ENCODE results near the gene TMEM236. TPM values are rescaled to one million over a fixed set of nuclear protein-coding genes. Genes with fewer than 3 reads are reported as not detected.

TMEM236 gene
- total and polyA plus RNA-seq, 3 experiments from 2014 or later = 0.09 to 0.11 TPM; not detected in 1

- ChIA-PET CTCF (no interaction called here), POLR2A (no interaction called here)
- Histone ChIP-seq H3K4me3 (ENCODE audit: low read length) (no peak overlapping the region), H3K4me1 (ENCODE audit: insufficient read depth, low read length) (no peaks in the 10 kb centered on the region), H3K9me3 (ENCODE audit: low read length) (no peaks in the 10 kb centered on the region), H3K36me3 (ENCODE audit: insufficient read depth, low read length) (no peaks in the 10 kb centered on the region), H3K27me3 (ENCODE audit: insufficient read depth, low read length, poor library complexity, severe bottlenecking) (no peaks in the 10 kb centered on the region), H3K27ac (ENCODE audit: low read depth, low read length) (no peak overlapping the region)
- H3K9me3 Mint-ChIP-seq = peaks cover 0 to 4% (median 0%) of the 10 kb centered on the region in 5 donors
- H3K27ac Mint-ChIP-seq = no peak overlapping the region
- DNase-seq = no peak
- H3K36me3 Mint-ChIP-seq = no peaks in the 10 kb centered on the region
- peaks cover 3 to 8% of the 10 kb centered on the region in 2 donors for H3K27me3 Mint-ChIP-seq
- no peak overlapping the region for H3K4me3 Mint-ChIP-seq
- H3K4me1 Mint-ChIP-seq = no peaks in the 10 kb centered on the region
Measured at GRCh38 chr10:17831341-17831740, 79.3 kb downstream of the TMEM236 start.

- H3K4me3 ChIP-seq (ENCODE audit: low read length) = no peak overlapping the region
- no peaks in the 10 kb centered on the region for H3K4me1 Mint-ChIP-seq
- H3K27ac ChIP-seq (ENCODE audit: low read depth, low read length) = no peak overlapping the region
- peaks cover 3 to 6% of the 10 kb centered on the region in 2 donors for H3K27me3 Mint-ChIP-seq
- no peaks in the 10 kb centered on the region for H3K36me3 ChIP-seq (ENCODE audit: insufficient read depth, low read length)
- no peaks in the 10 kb centered on the region for H3K27me3 ChIP-seq (ENCODE audit: insufficient read depth, low read length, poor library complexity, severe bottlenecking)
- H3K27ac Mint-ChIP-seq = no peak overlapping the region
- DNase-seq = no peak
- POLR2A ChIA-PET = no interaction called here
- H3K9me3 ChIP-seq (ENCODE audit: low read length) = no peaks in the 10 kb centered on the region
- no peaks in the 10 kb centered on the region for H3K4me1 ChIP-seq (ENCODE audit: insufficient read depth, low read length)
- CTCF ChIA-PET = no interaction called here
- H3K9me3 Mint-ChIP-seq = peaks cover 0 to 2% (median 0%) of the 10 kb centered on the region in 5 donors
- no peak overlapping the region for H3K4me3 Mint-ChIP-seq
- H3K36me3 Mint-ChIP-seq = no peaks in the 10 kb centered on the region
Measured at GRCh38 chr10:17831896-17832295, 79.9 kb downstream of the TMEM236 start.

- Mint-ChIP-seq H3K36me3 (no peaks in the 10 kb centered on the region), H3K27ac (no peak overlapping the region), H3K27me3 (peaks cover 9 to 11% of the 10 kb centered on the region in 2 donors), H3K9me3 (peaks cover 0 to 2% (median 0%) of the 10 kb centered on the region in 5 donors), H3K4me1 (peaks cover 0 to 1% (median 0%) of the 10 kb centered on the region in 3 donors), H3K4me3 (no peak overlapping the region)
- Histone ChIP-seq H3K36me3 (ENCODE audit: insufficient read depth, low read length) (no peaks in the 10 kb centered on the region), H3K4me1 (ENCODE audit: insufficient read depth, low read length) (no peaks in the 10 kb centered on the region), H3K4me3 (ENCODE audit: low read length) (no peak overlapping the region), H3K27ac (ENCODE audit: low read depth, low read length) (no peak overlapping the region), H3K9me3 (ENCODE audit: low read length) (no peaks in the 10 kb centered on the region), H3K27me3 (ENCODE audit: insufficient read depth, low read length, poor library complexity, severe bottlenecking) (no peaks in the 10 kb centered on the region)
- DNase-seq = no peak
- POLR2A ChIA-PET = no interaction called here
- CTCF ChIA-PET = no interaction called here
Measured at GRCh38 chr10:17833656-17834055, 81.7 kb downstream of the TMEM236 start.

GRCh38 chr10:17835688-17836087 is 83.7 kb downstream of the TMEM236 start:
- H3K27ac Mint-ChIP-seq = no peak overlapping the region
- Histone ChIP-seq H3K4me3 (ENCODE audit: low read length) (no peak overlapping the region), H3K9me3 (ENCODE audit: low read length) (no peaks in the 10 kb centered on the region), H3K4me1 (ENCODE audit: insufficient read depth, low read length) (no peaks in the 10 kb centered on the region), H3K36me3 (ENCODE audit: insufficient read depth, low read length) (no peaks in the 10 kb centered on the region), H3K27ac (ENCODE audit: low read depth, low read length) (no peak overlapping the region), H3K27me3 (ENCODE audit: insufficient read depth, low read length, poor library complexity, severe bottlenecking) (no peaks in the 10 kb centered on the region)
- DNase-seq = no peak
- H3K27me3 Mint-ChIP-seq = peaks cover 7 to 11% of the 10 kb centered on the region in 2 donors
- CTCF ChIA-PET = no interaction called here
- no peak overlapping the region for H3K4me3 Mint-ChIP-seq
- POLR2A ChIA-PET = no interaction called here
- peaks cover 0 to 1% (median 0%) of the 10 kb centered on the region in 3 donors for H3K4me1 Mint-ChIP-seq
- H3K36me3 Mint-ChIP-seq = no peaks in the 10 kb centered on the region
- H3K9me3 Mint-ChIP-seq = peaks cover 0 to 2% (median 0%) of the 10 kb centered on the region in 5 donors

- no peaks in the 10 kb centered on the region for H3K36me3 ChIP-seq (ENCODE audit: insufficient read depth, low read length)
- Mint-ChIP-seq H3K27me3 (peaks cover 7 to 11% of the 10 kb centered on the region in 2 donors), H3K36me3 (no peaks in the 10 kb centered on the region), H3K4me1 (peaks cover 0 to 1% (median 0%) of the 10 kb centered on the region in 3 donors), H3K27ac (no peak overlapping the region), H3K4me3 (no peak overlapping the region), H3K9me3 (peaks cover 0 to 2% (median 0%) of the 10 kb centered on the region in 5 donors)
- no peaks in the 10 kb centered on the region for H3K4me1 ChIP-seq (ENCODE audit: insufficient read depth, low read length)
- CTCF ChIA-PET = no interaction called here
- no peaks in the 10 kb centered on the region for H3K9me3 ChIP-seq (ENCODE audit: low read length)
- H3K4me3 ChIP-seq (ENCODE audit: low read length) = no peak overlapping the region
- no peak for DNase-seq
- POLR2A ChIA-PET = no interaction called here
- no peaks in the 10 kb centered on the region for H3K27me3 ChIP-seq (ENCODE audit: insufficient read depth, low read length, poor library complexity, severe bottlenecking)
- no peak overlapping the region for H3K27ac ChIP-seq (ENCODE audit: low read depth, low read length)
Measured at GRCh38 chr10:17836942-17837341, 84.9 kb downstream of the TMEM236 start.

- Mint-ChIP-seq H3K9me3 (peaks cover 0 to 2% (median 0%) of the 10 kb centered on the region in 5 donors), H3K4me1 (peaks cover 0 to 1% (median 0%) of the 10 kb centered on the region in 3 donors), H3K4me3 (no peak overlapping the region), H3K27ac (no peak overlapping the region), H3K36me3 (no peaks in the 10 kb centered on the region), H3K27me3 (peaks cover 7 to 11% of the 10 kb centered on the region in 2 donors)
- Histone ChIP-seq H3K27ac (ENCODE audit: low read depth, low read length) (no peak overlapping the region), H3K4me1 (ENCODE audit: insufficient read depth, low read length) (no peaks in the 10 kb centered on the region), H3K9me3 (ENCODE audit: low read length) (no peaks in the 10 kb centered on the region), H3K27me3 (ENCODE audit: insufficient read depth, low read length, poor library complexity, severe bottlenecking) (no peaks in the 10 kb centered on the region), H3K36me3 (ENCODE audit: insufficient read depth, low read length) (no peaks in the 10 kb centered on the region), H3K4me3 (ENCODE audit: low read length) (no peak overlapping the region)
- POLR2A ChIA-PET = no interaction called here
- CTCF ChIA-PET = no interaction called here
- DNase-seq = no peak
Measured at GRCh38 chr10:17838080-17838648, 86.2 kb downstream of the TMEM236 start.

- no peak overlapping the region for H3K27ac ChIP-seq (ENCODE audit: low read depth, low read length)
- no peak overlapping the region for H3K27ac Mint-ChIP-seq
- no peaks in the 10 kb centered on the region for H3K9me3 ChIP-seq (ENCODE audit: low read length)
- H3K36me3 Mint-ChIP-seq = no peaks in the 10 kb centered on the region
- no peak for DNase-seq
- POLR2A ChIA-PET = no interaction called here
- H3K4me1 Mint-ChIP-seq = peaks cover 0 to 1% (median 0%) of the 10 kb centered on the region in 3 donors
- no peak overlapping the region for H3K4me3 ChIP-seq (ENCODE audit: low read length)
- H3K27me3 Mint-ChIP-seq = peaks cover 7 to 13% of the 10 kb centered on the region in 2 donors
- CTCF ChIA-PET = no interaction called here
- peaks cover 0 to 2% (median 0%) of the 10 kb centered on the region in 5 donors for H3K9me3 Mint-ChIP-seq
- no peaks in the 10 kb centered on the region for H3K36me3 ChIP-seq (ENCODE audit: insufficient read depth, low read length)
- H3K27me3 ChIP-seq (ENCODE audit: insufficient read depth, low read length, poor library complexity, severe bottlenecking) = no peaks in the 10 kb centered on the region
- no peak overlapping the region for H3K4me3 Mint-ChIP-seq
- H3K4me1 ChIP-seq (ENCODE audit: insufficient read depth, low read length) = no peaks in the 10 kb centered on the region
Measured at GRCh38 chr10:17841050-17841449, 89.0 kb downstream of the TMEM236 start.

- Mint-ChIP-seq H3K27me3 (peaks cover 3 to 13% of the 10 kb centered on the region in 2 donors), H3K36me3 (no peaks in the 10 kb centered on the region), H3K4me1 (peaks cover 0 to 1% (median 0%) of the 10 kb centered on the region in 3 donors), H3K4me3 (no peak overlapping the region), H3K9me3 (no peaks in the 10 kb centered on the region), H3K27ac (no peak overlapping the region)
- H3K27ac ChIP-seq (ENCODE audit: low read depth, low read length) = no peak overlapping the region
- POLR2A ChIA-PET = no interaction called here
- no peaks in the 10 kb centered on the region for H3K9me3 ChIP-seq (ENCODE audit: low read length)
- CTCF ChIA-PET = no interaction called here
- no peaks in the 10 kb centered on the region for H3K4me1 ChIP-seq (ENCODE audit: insufficient read depth, low read length)
- no peak for DNase-seq
- H3K27me3 ChIP-seq (ENCODE audit: insufficient read depth, low read length, poor library complexity, severe bottlenecking) = no peaks in the 10 kb centered on the region
- no peak overlapping the region for H3K4me3 ChIP-seq (ENCODE audit: low read length)
- no peaks in the 10 kb centered on the region for H3K36me3 ChIP-seq (ENCODE audit: insufficient read depth, low read length)
Measured at GRCh38 chr10:17842641-17843040, 90.6 kb downstream of the TMEM236 start.

Data from CD8-positive, alpha-beta memory T cell (primary cell).